Liver (tissue), 9 donors: Measurements from ENCODE around the gene NFKBIB. TPM values are rescaled to one million over a fixed set of nuclear protein-coding genes. Genes with fewer than 3 reads are reported as not detected.
"Not testable (repeated sequence)": the region's sequence is repeated elsewhere in the genome, so short reads cannot be mapped to it uniquely, and the experiment has no call there.

ENCODE experiments used
- DNase-seq: peaks from one replicate; pipeline ENCODE4 v3.0.0-alpha.2; 2017; ENCODE audit warnings: low spot score
- H3K27ac ChIP-seq, 2 donors: one replicate each; pipeline ENCODE4 v1.7.0; 2013; ENCODE audit warnings: inconsistent platforms in 2 of 2, low read length in 2 of 2, control low read depth in 1 of 2, low read depth in 1 of 2, mild to moderate bottlenecking in 1 of 2
- H3K27me3 ChIP-seq, 4 donors: one replicate each; pipeline versions ENCODE4 v1.6.1 to v1.7.0; 2013; ENCODE audit warnings: low read length in 3 of 4, inconsistent platforms in 1 of 4, mild to moderate bottlenecking in 1 of 4, moderate library complexity in 1 of 4; ENCODE audit not compliant: control insufficient read depth in 4 of 4, insufficient read depth in 4 of 4
- H3K36me3 ChIP-seq, 4 donors: one replicate each; pipeline versions ENCODE4 v1.6.1 to v1.7.0; 2013; ENCODE audit warnings: low read length in 3 of 4, mild to moderate bottlenecking in 3 of 4, low read depth in 1 of 4, moderate library complexity in 1 of 4; ENCODE audit not compliant: control insufficient read depth in 4 of 4, insufficient read depth in 3 of 4
- H3K4me1 ChIP-seq, 4 donors: one replicate each; pipeline versions ENCODE4 v1.6.1 to v1.7.0; 2013; ENCODE audit warnings: low read length in 3 of 4, mild to moderate bottlenecking in 3 of 4, moderate library complexity in 1 of 4; ENCODE audit not compliant: control insufficient read depth in 4 of 4, insufficient read depth in 4 of 4
- H3K4me3 ChIP-seq, 3 donors: one replicate each; pipeline versions ENCODE4 v1.6.1 to v1.7.0; 2013; ENCODE audit warnings: low read length in 3 of 3, control low read depth in 1 of 3, low read depth in 1 of 3, mild to moderate bottlenecking in 1 of 3
- H3K9ac ChIP-seq, 2 donors: one replicate each; pipeline ENCODE4 v1.7.0; 2013; ENCODE audit warnings: low read length in 2 of 2, mild to moderate bottlenecking in 2 of 2, moderate library complexity in 2 of 2, control low read depth in 1 of 2, low read depth in 1 of 2
- H3K9me3 ChIP-seq, 4 donors: one replicate each; pipeline versions ENCODE4 v1.6.1 to v1.7.0; 2013; ENCODE audit warnings: low read length in 3 of 4; ENCODE audit not compliant: control insufficient read depth in 4 of 4
- ATF3 ChIP-seq: IDR thresholded peaks from 2 replicates; pipeline ENCODE4 v1.6.1; 2016; ENCODE audit warnings: antibody characterized with exemption
- EGR1 ChIP-seq, 2 donors: IDR thresholded peaks; 2 replicates each; pipeline ENCODE4 v1.6.1; 2016 to 2018; ENCODE audit warnings: antibody characterized with exemption in 2 of 2, low read depth in 2 of 2
- FOXA1 ChIP-seq: IDR thresholded peaks from 2 replicates; pipeline ENCODE4 v1.6.1; 2016; ENCODE audit warnings: antibody characterized with exemption
- FOXA2 ChIP-seq: IDR thresholded peaks from 2 replicates; pipeline ENCODE4 v1.6.1; 2016; ENCODE audit warnings: antibody characterized with exemption
- GABPA ChIP-seq, 2 donors: IDR thresholded peaks in 1 of 2; conservative IDR thresholded peaks in 1 of 2; 2 replicates each; pipeline ENCODE4 v1.6.1; 2016; ENCODE audit warnings: antibody characterized with exemption in 2 of 2, mild to moderate bottlenecking in 1 of 2, moderate library complexity in 1 of 2
- HNF4G ChIP-seq: IDR thresholded peaks from 2 replicates; pipeline ENCODE4 v1.6.1; 2016; ENCODE audit warnings: antibody characterized with exemption
- JUND ChIP-seq, 2 donors: IDR thresholded peaks; 2 replicates each; pipeline ENCODE4 v1.6.1; 2016; ENCODE audit warnings: antibody characterized with exemption in 2 of 2
- WGBS: extraction: QIAGEN DNeasy Blood & Tissue Kit; methylation state at CpG from one replicate; pipeline ENCODE4 v1.1.7; 2013; 5-methylcytosine and 5-hydroxymethylcytosine counted together
- polyA plus RNA-seq, 2 donors: library from polyadenylated mRNA; stranded (reverse) in 1 of 2; unstranded in 1 of 2; fragments of 200-250 nt in 1 of 2; fragments of >200 nt in 1 of 2; fragmentation: Nextera tagmentation in 1 of 2; extraction: Ambion mirVana in 1 of 2; gene quantifications; one replicate each; pipeline versions ENCODE4 v1.2.1 to v1.2.3, GENCODE V29; 2013 to 2015
- total RNA-seq, 2 donors: library from RNA; depleted of rRNA; stranded (reverse); fragments of >200 nt; gene quantifications; one replicate each; pipeline ENCODE4 v1.2.3, GENCODE V29; 2014
- TF ChIP-seq, protein P1 (sequence below): IDR thresholded peaks from 2 replicates; pipeline ENCODE4 v1.6.1; 2016; ENCODE audit warnings: antibody characterized with exemption
- TF ChIP-seq, protein P2 (sequence below): fragments of 150-350 bp; IDR thresholded peaks from 2 replicates; pipeline ENCODE4 v1.5.1; 2017; ENCODE audit warnings: improper control_type of control experiment, low read depth, low read length; ENCODE audit not compliant: missing input control
- donor health status: healthy.
- donor health status: healthy.
- donor health status: healthy.
- donor health status: healthy.
- donor health status: healthy.

Gene NFKBIB
- total and polyA plus RNA-seq, 4 donors: 8.0 to 25.4 (median 14.9) TPM

DNA sequence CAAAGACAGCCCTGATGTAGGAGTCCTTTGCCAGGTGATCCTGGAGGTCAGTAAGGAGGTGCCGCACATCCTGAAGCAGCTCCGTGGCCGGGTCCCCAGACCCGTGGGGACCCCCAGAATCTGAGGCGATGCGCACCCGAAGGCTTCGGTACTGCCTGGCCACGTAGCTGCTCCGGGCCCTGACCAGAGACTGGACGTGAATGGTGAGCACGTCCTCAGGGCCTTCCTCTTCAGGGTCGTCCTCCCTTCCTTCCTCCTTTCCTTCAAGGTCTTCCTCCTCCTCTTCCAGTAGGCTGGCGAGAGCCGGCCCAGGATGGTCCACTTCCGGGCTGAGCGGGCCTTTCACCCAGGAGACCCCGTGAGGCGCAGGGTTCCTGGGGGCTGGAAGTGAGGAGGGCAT, 29.2 kb upstream of the NFKBIB start:
- WGBS: 85% methylated on average over 19 of the region's 19 CpGs
- TF ChIP-seq, protein P1, sequence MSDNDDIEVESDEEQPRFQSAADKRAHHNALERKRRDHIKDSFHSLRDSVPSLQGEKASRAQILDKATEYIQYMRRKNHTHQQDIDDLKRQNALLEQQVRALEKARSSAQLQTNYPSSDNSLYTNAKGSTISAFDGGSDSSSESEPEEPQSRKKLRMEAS: no peak
- TF ChIP-seq JUND (IDR thresholded peaks at IDR 0.05) (no peak), EGR1 (IDR thresholded peaks at IDR 0.05; ENCODE audit: low read depth in 2 of 2) (no peak), HNF4G (no peak), FOXA1 (no peak)
- Histone ChIP-seq H3K36me3 (no peaks in the 10 kb centered on the region), H3K9me3 (no peaks in the 10 kb centered on the region), H3K4me1 (peaks cover 0 to 18% (median 11%) of the 10 kb centered on the region in 4 donors), H3K9ac (no peak overlapping the region), H3K27ac (no peak overlapping the region), H3K27me3 (no peaks in the 10 kb centered on the region), H3K4me3 (no peak overlapping the region)
- no peak for DNase-seq

DNA sequence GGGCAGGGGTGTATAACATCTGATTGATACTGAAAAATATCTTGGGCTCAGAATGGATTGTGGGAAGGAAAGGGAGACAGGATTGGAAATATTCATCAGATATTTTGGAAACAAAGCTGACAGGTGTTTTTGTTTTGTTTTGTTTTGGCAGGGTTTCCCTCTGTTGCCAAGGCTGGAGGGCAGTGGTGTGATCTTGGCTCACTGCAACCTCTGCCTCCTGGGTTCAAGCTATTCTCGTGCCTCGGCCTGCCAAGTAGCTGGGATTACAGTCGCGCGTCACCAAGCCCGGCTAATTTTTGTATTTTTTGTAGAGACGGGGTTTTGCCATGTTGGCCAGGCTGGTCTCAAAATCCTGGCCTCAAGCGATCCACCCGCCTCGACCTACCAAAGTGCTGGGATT, 26.4 kb upstream of the NFKBIB start:
- not testable (repeated sequence) for H3K27me3 ChIP-seq, DNase-seq, H3K9me3 ChIP-seq, H3K27ac ChIP-seq, H3K4me3 ChIP-seq, H3K9ac ChIP-seq, H3K36me3 ChIP-seq
- H3K4me1 ChIP-seq: peaks cover 0 to 18% (median 12%) of the 10 kb centered on the region in 4 donors
- WGBS: 94% methylated on average over 10 of the region's 10 CpGs

GRCh38 chr19:38875656-38876395, 23.9 kb upstream of the NFKBIB start:
- Histone ChIP-seq H3K4me1 (peaks cover 0 to 3% (median 0%) of the 10 kb centered on the region in 4 donors), H3K9me3 (no peaks in the 10 kb centered on the region), H3K9ac (no peak overlapping the region), H3K27me3 (no peaks in the 10 kb centered on the region), H3K4me3 (no peak overlapping the region), H3K27ac (no peak overlapping the region), H3K36me3 (peaks cover 0 to 6% (median 2%) of the 10 kb centered on the region in 4 donors)
- 96% methylated on average over 6 of the region's 6 CpGs for WGBS
- TF ChIP-seq, protein P2, sequence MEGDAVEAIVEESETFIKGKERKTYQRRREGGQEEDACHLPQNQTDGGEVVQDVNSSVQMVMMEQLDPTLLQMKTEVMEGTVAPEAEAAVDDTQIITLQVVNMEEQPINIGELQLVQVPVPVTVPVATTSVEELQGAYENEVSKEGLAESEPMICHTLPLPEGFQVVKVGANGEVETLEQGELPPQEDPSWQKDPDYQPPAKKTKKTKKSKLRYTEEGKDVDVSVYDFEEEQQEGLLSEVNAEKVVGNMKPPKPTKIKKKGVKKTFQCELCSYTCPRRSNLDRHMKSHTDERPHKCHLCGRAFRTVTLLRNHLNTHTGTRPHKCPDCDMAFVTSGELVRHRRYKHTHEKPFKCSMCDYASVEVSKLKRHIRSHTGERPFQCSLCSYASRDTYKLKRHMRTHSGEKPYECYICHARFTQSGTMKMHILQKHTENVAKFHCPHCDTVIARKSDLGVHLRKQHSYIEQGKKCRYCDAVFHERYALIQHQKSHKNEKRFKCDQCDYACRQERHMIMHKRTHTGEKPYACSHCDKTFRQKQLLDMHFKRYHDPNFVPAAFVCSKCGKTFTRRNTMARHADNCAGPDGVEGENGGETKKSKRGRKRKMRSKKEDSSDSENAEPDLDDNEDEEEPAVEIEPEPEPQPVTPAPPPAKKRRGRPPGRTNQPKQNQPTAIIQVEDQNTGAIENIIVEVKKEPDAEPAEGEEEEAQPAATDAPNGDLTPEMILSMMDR: no peak
- no peak for TF ChIP-seq HNF4G
- TF ChIP-seq ATF3: no peak
- TF ChIP-seq GABPA (IDR thresholded peaks at IDR 0.05 in 1 of 2, conservative IDR thresholded peaks at IDR 0.05 in 1 of 2): no peak
- no peak for TF ChIP-seq FOXA2
- DNase-seq: no peak
